ENCODE results near the gene EXOC4.

EXOC4 gene

GRCh38 chr7:133522501-133522900 lies 269.6 kb downstream of the EXOC4 start:
- in situ Hi-C loops (cut with MboI; ENCODE audit: low sequenced_read_pairs), result no loop called here

- in situ Hi-C loops (cut with MboI; ENCODE audit: low sequenced_read_pairs), result no loop called here
These were observed 275.9 kb downstream of the EXOC4 start for GRCh38 chr7:133528796-133529195.

GRCh38 chr7:133529861-133530260 lies 277.0 kb downstream of the EXOC4 start:
- in situ Hi-C loops (cut with MboI; ENCODE audit: low sequenced_read_pairs), result no loop called here

GRCh38 chr7:133530682-133531081 lies 277.8 kb downstream of the EXOC4 start:
- in situ Hi-C loops (cut with MboI; ENCODE audit: low sequenced_read_pairs), result no loop called here

- in situ Hi-C loops (cut with MboI; ENCODE audit: low sequenced_read_pairs), result no loop called here
These were observed 281.9 kb downstream of the EXOC4 start for GRCh38 chr7:133534816-133535215.

GRCh38 chr7:133535308-133535707 lies 282.4 kb downstream of the EXOC4 start:
- in situ Hi-C loops (cut with MboI; ENCODE audit: low sequenced_read_pairs), result no loop called here

GRCh38 chr7:133536450-133536849 lies 283.6 kb downstream of the EXOC4 start:
- in situ Hi-C loops (cut with MboI; ENCODE audit: low sequenced_read_pairs), result no loop called here

GRCh38 chr7:133539016-133539415 lies 286.1 kb downstream of the EXOC4 start:
- in situ Hi-C loops (cut with MboI; ENCODE audit: low sequenced_read_pairs), result no loop called here

- in situ Hi-C loops (cut with MboI; ENCODE audit: low sequenced_read_pairs), result no loop called here
These were observed 287.4 kb downstream of the EXOC4 start for GRCh38 chr7:133540096-133540860.

GRCh38 chr7:133542209-133542780 lies 289.4 kb downstream of the EXOC4 start:
- in situ Hi-C loops (cut with MboI; ENCODE audit: low sequenced_read_pairs), result no loop called here

GRCh38 chr7:133543657-133544056 lies 290.8 kb downstream of the EXOC4 start:
- in situ Hi-C loops (cut with MboI; ENCODE audit: low sequenced_read_pairs), result no loop called here

- in situ Hi-C loops (cut with MboI; ENCODE audit: low sequenced_read_pairs), result no loop called here
These were observed 292.7 kb downstream of the EXOC4 start for GRCh38 chr7:133545618-133546017.

- in situ Hi-C loops (cut with MboI; ENCODE audit: low sequenced_read_pairs), result no loop called here
These were observed 295.1 kb downstream of the EXOC4 start for GRCh38 chr7:133547981-133548380.

GRCh38 chr7:133549633-133550032 lies 296.8 kb downstream of the EXOC4 start:
- in situ Hi-C loops (cut with MboI; ENCODE audit: low sequenced_read_pairs), result no loop called here

GRCh38 chr7:133550145-133550544 lies 297.3 kb downstream of the EXOC4 start:
- in situ Hi-C loops (cut with MboI; ENCODE audit: low sequenced_read_pairs), result no loop called here

- in situ Hi-C loops (cut with MboI; ENCODE audit: low sequenced_read_pairs), result no loop called here
These were observed 297.9 kb downstream of the EXOC4 start for GRCh38 chr7:133550811-133551210.

- in situ Hi-C loops (cut with MboI; ENCODE audit: low sequenced_read_pairs), result no loop called here
These were observed 298.6 kb downstream of the EXOC4 start for GRCh38 chr7:133551466-133551865.

- in situ Hi-C loops (cut with MboI; ENCODE audit: low sequenced_read_pairs), result no loop called here
These were observed 299.2 kb downstream of the EXOC4 start for GRCh38 chr7:133552079-133552478.

GRCh38 chr7:133554330-133554729 lies 301.5 kb downstream of the EXOC4 start:
- in situ Hi-C loops (cut with MboI; ENCODE audit: low sequenced_read_pairs), result no loop called here

- in situ Hi-C loops (cut with MboI; ENCODE audit: low sequenced_read_pairs), result no loop called here
These were observed 303.2 kb downstream of the EXOC4 start for GRCh38 chr7:133556048-133556447.

- in situ Hi-C loops (cut with MboI; ENCODE audit: low sequenced_read_pairs), result no loop called here
These were observed 303.7 kb downstream of the EXOC4 start for GRCh38 chr7:133556553-133556952.

- in situ Hi-C loops (cut with MboI; ENCODE audit: low sequenced_read_pairs), result no loop called here
These were observed 308.0 kb downstream of the EXOC4 start for GRCh38 chr7:133560900-133561299.

GRCh38 chr7:133561396-133561795 lies 308.5 kb downstream of the EXOC4 start:
- in situ Hi-C loops (cut with MboI; ENCODE audit: low sequenced_read_pairs), result no loop called here
